Measurements from ENCODE around the gene ASXL2. TPM values are rescaled to one million over a fixed set of nuclear protein-coding genes. Genes with fewer than 3 reads are reported as not detected.

ASXL2 gene
- total RNA-seq = 10 to 100 TPM; 12.5 to 24.5 (median 21.0) TPM

- intact Hi-C loops (cut with DNase I; ENCODE audit: low total_unique reads) = loop anchor here (1.0 to 10.0 kb wide), 6 partner anchors 17 to 466 kb away; partner anchors contain the start of genes ADGRF3, DTNB, RAB10 and SELENOI
- ATAC-seq = peak; percentile 90 to 92
Observed at GRCh38 chr2:25878361-25879132, at the start of gene ASXL2. Gene ASXL2 (minus strand): TSS chr2:25878487. CDS start chr2:25878222, 265 bp downstream.

GRCh38 chr2:25926984-25927756 is 48.9 kb upstream of the ASXL2 start:
- no peak overlapping the region for H3K27ac ChIP-seq
- no peaks in the 10 kb centered on the region for H3K27me3 ChIP-seq
- in situ Hi-C loops (cut with MboI; ENCODE audit: low sequenced_read_pairs in 4 of 4) = no loop called here
- H3K36me3 ChIP-seq = no peaks in the 10 kb centered on the region
- no peak for TF ChIP-seq POLR2A (IDR thresholded peaks at IDR 0.05)
- TF ChIP-seq CTCF (IDR thresholded peaks at IDR 0.05 in 4 of 5, conservative IDR thresholded peaks at IDR 0.05 in 1 of 5) = no peak
- H3K4me1 ChIP-seq = no peaks in the 10 kb centered on the region
- no peak for DNase-seq
- H3K4me3 ChIP-seq = no peak overlapping the region
- no peaks in the 10 kb centered on the region for H3K9me3 ChIP-seq
- no peak for ATAC-seq
- intact Hi-C loops (cut with DNase I; ENCODE audit: low total_unique reads) = no loop called here

More at GRCh38 chr2:25878361-25879132, at the start of gene ASXL2:
- Histone ChIP-seq H3K9me3 (no peaks in the 10 kb centered on the region), H3K27ac (peak within 1 kb of the TSS; percentile 95 to 99 (median 97)), H3K4me1 (peaks cover 20 to 26% of the 10 kb centered on the region in 2 donors), H3K36me3 (no peaks in the 10 kb centered on the region), H3K4me3 (peak within 1 kb of the TSS; percentile 87 to 99 (median 92)), H3K27me3 (no peaks in the 10 kb centered on the region)
- peak; percentile 96 to 97 for DNase-seq
- in situ Hi-C loops (cut with MboI; ENCODE audit: low sequenced_read_pairs in 4 of 4) = no loop called here
- TF ChIP-seq CTCF (IDR thresholded peaks at IDR 0.05 in 4 of 5, conservative IDR thresholded peaks at IDR 0.05 in 1 of 5) (peak in 1 of 5 experiments; percentile 16), POLR2A (IDR thresholded peaks at IDR 0.05) (peak; percentile 60 to 61)

- no peak for ATAC-seq
- Histone ChIP-seq H3K27ac (no peak overlapping the region), H3K27me3 (no peaks in the 10 kb centered on the region), H3K4me3 (no peak overlapping the region), H3K4me1 (no peaks in the 10 kb centered on the region), H3K36me3 (no peaks in the 10 kb centered on the region), H3K9me3 (no peaks in the 10 kb centered on the region)
- intact Hi-C loops (cut with DNase I; ENCODE audit: low total_unique reads) = no loop called here
- in situ Hi-C loops (cut with MboI; ENCODE audit: low sequenced_read_pairs in 4 of 4) = no loop called here
- DNase-seq = no peak
- no peak for TF ChIP-seq POLR2A (IDR thresholded peaks at IDR 0.05)
- no peak for TF ChIP-seq CTCF (IDR thresholded peaks at IDR 0.05 in 4 of 5, conservative IDR thresholded peaks at IDR 0.05 in 1 of 5)
Observed at GRCh38 chr2:25922501-25922900, 44.2 kb upstream of the ASXL2 start.

- no peak for DNase-seq
- TF ChIP-seq POLR2A (IDR thresholded peaks at IDR 0.05) (no peak), CTCF (IDR thresholded peaks at IDR 0.05 in 4 of 5, conservative IDR thresholded peaks at IDR 0.05 in 1 of 5) (no peak)
- intact Hi-C loops (cut with DNase I; ENCODE audit: low total_unique reads) = no loop called here
Observed at GRCh38 chr2:25920786-25921415, 42.6 kb upstream of the ASXL2 start.

More at GRCh38 chr2:25920786-25921415, 42.6 kb upstream of the ASXL2 start:
- Histone ChIP-seq H3K27ac (no peak overlapping the region), H3K36me3 (no peaks in the 10 kb centered on the region), H3K9me3 (no peaks in the 10 kb centered on the region), H3K27me3 (no peaks in the 10 kb centered on the region), H3K4me1 (no peaks in the 10 kb centered on the region), H3K4me3 (no peak overlapping the region)
- in situ Hi-C loops (cut with MboI; ENCODE audit: low sequenced_read_pairs in 4 of 4) = no loop called here
- no peak for ATAC-seq
